Measurements from ENCODE around the gene KRTAP27-1.

DNA sequence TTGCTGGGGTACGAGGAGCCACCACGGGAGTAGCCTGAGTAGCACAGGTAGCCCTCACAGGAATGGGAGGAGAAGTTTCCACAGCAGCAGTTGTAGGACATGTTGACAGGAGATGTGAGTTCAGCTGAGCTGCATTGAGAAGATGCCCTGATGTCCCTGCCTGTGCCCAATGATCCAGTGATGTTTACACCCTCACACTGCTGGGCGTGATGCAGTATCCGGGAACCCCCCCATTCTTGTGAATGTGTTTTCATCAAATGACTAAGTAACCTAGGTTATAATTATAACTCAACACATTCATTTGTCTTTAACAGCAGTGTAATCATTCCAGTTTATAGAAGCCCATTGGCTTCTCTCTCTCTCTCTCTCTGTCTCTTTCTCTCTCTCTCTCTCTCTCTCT lies 11.0 kb upstream of the KRTAP27-1 start, which contains the start of gene KRTAP23-1:
- TF ChIP-seq, protein P1, sequence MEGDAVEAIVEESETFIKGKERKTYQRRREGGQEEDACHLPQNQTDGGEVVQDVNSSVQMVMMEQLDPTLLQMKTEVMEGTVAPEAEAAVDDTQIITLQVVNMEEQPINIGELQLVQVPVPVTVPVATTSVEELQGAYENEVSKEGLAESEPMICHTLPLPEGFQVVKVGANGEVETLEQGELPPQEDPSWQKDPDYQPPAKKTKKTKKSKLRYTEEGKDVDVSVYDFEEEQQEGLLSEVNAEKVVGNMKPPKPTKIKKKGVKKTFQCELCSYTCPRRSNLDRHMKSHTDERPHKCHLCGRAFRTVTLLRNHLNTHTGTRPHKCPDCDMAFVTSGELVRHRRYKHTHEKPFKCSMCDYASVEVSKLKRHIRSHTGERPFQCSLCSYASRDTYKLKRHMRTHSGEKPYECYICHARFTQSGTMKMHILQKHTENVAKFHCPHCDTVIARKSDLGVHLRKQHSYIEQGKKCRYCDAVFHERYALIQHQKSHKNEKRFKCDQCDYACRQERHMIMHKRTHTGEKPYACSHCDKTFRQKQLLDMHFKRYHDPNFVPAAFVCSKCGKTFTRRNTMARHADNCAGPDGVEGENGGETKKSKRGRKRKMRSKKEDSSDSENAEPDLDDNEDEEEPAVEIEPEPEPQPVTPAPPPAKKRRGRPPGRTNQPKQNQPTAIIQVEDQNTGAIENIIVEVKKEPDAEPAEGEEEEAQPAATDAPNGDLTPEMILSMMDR (IDR thresholded peaks at IDR 0.05) = no peak
- TF ChIP-seq POLR2AphosphoS5 (IDR thresholded peaks at IDR 0.05) (no peak), POLR2A (IDR thresholded peaks at IDR 0.05) (no peak)
